Panc1 (cell line): ENCODE measurements around the gene PTPN2. TPM values are rescaled to one million over a fixed set of nuclear protein-coding genes. Genes with fewer than 3 reads are reported as not detected.

Source experiments
- ATAC-seq: fragments of 200-7000 bp; cut with Tn5 transposase; 2 replicates; pipeline ENCODE4 v1.9.1; 2020; ENCODE audit warnings: mild to moderate bottlenecking, moderate library complexity
- BruUV-seq: library from RNA; stranded (reverse); fragments of 400-500 nt; replicated peaks from 2 replicates; lab custom pipeline; 2021; lab: Mats Ljungman, UMichigan
- CTCF ChIA-PET: fragments of 300-600 bp; sonication (Branson Sonifier 250); formaldehyde crosslinking; loops from one replicate; lab custom pipeline; 2022; ENCODE audit warnings: antibody characterized with exemption; lab: Charles Lee
- POLR2A ChIA-PET: fragments of 300-600 bp; sonication (Branson Sonifier 250); formaldehyde crosslinking; loops from one replicate; lab custom pipeline; 2022; ENCODE audit warnings: antibody characterized with exemption; lab: Charles Lee
- DNase-seq: peaks from one replicate; pipeline ENCODE4 v3.0.0-alpha.2; 2010; ENCODE audit warnings: low read depth, low spot score
- H3K27ac ChIP-seq: 2 replicates; pipeline ENCODE4 v1.5.1; 2011; ENCODE audit warnings: mild to moderate bottlenecking, low read length, inconsistent platforms
- H3K27me3 ChIP-seq: fragments of 200-500 bp; sonication (Bioruptor generic); 2 replicates; pipeline ENCODE4 v1.6.0; 2014; ENCODE audit warnings: low read length, inconsistent platforms; ENCODE audit not compliant: control insufficient read depth, insufficient read depth
- H3K36me3 ChIP-seq: fragments of 200-500 bp; sonication (Bioruptor generic); 2 replicates; pipeline ENCODE4 v1.5.1; 2014; ENCODE audit warnings: inconsistent platforms, mild to moderate bottlenecking, low read length, moderate library complexity; ENCODE audit not compliant: control insufficient read depth, insufficient read depth
- H3K4me1 ChIP-seq: 2 replicates; pipeline ENCODE4 v1.5.1; 2011; ENCODE audit warnings: inconsistent platforms, mild to moderate bottlenecking, low read length, moderate library complexity; ENCODE audit not compliant: control insufficient read depth, insufficient read depth
- H3K4me3 ChIP-seq, 2 experiments: 2 replicates each; pipeline ENCODE4 v1.5.1; 2011 to 2012; ENCODE audit warnings: low read depth in 2 of 2, low read length in 2 of 2, mild to moderate bottlenecking in 2 of 2, inconsistent platforms in 1 of 2, moderate library complexity in 1 of 2
- H3K9me3 ChIP-seq: fragments of 200-500 bp; sonication (Bioruptor generic); 2 replicates; pipeline ENCODE4 v1.5.1; 2014; ENCODE audit warnings: low read depth, mild to moderate bottlenecking, inconsistent platforms, low read length, moderate library complexity; ENCODE audit not compliant: control insufficient read depth, insufficient read depth
- POLR2AphosphoS5 ChIP-seq: IDR thresholded peaks from 2 replicates; pipeline ENCODE4 v1.6.1; 2012; ENCODE audit warnings: mild to moderate bottlenecking, low read depth, low read length, moderate library complexity
- REST ChIP-seq, 2 experiments: IDR thresholded peaks; 2 replicates each; pipeline ENCODE4 v1.6.1; 2011 to 2012; ENCODE audit warnings: low read depth in 2 of 2, control low read depth in 1 of 2, low read length in 1 of 2, mild to moderate bottlenecking in 1 of 2, moderate library complexity in 1 of 2; ENCODE audit not compliant: insufficient read depth in 1 of 2
- SIN3A ChIP-seq: IDR thresholded peaks from 2 replicates; pipeline ENCODE4 v1.6.1; 2012; ENCODE audit warnings: low read depth, mild to moderate bottlenecking, low read length, moderate library complexity, borderline replicate concordance; ENCODE audit not compliant: insufficient read depth
- TCF7L2 ChIP-seq: IDR thresholded peaks from 2 replicates; pipeline ENCODE4 v1.6.1; 2011; ENCODE audit warnings: mild to moderate bottlenecking, low read depth, low read length, inconsistent platforms
- in situ Hi-C: cut with HindIII; loops from 2 replicates; pipeline ENCODE4 v1.10.0; 2016; ENCODE audit warnings: low sequenced_read_pairs, low pct_unique_long_range_greater_than_20kb
- intact Hi-C: fragments of 100-400 bp; cut with micrococcal nuclease; formaldehyde crosslinking; loops from one replicate; pipeline ENCODE4 v1.10.0; 2022; ENCODE audit not compliant: unreplicated experiment
- total RNA-seq: library from RNA; stranded (reverse); gene quantifications from one replicate; pipeline ENCODE4 v1.2.1, GENCODE V29; 2021; ENCODE audit not compliant: unreplicated experiment
- TF ChIP-seq, protein P1 (sequence below): fragments of 450-650 bp; IDR thresholded peaks from 2 replicates; pipeline ENCODE4 v1.5.1; 2017; ENCODE audit warnings: mild to moderate bottlenecking

Gene PTPN2
- total RNA-seq, 1 experiment from 2014 or later: 34.8 TPM

- Histone ChIP-seq H3K9me3 (no peaks in the 10 kb centered on the region), H3K27ac (no peak overlapping the region), H3K4me3 (no peak overlapping the region), H3K4me1 (no peaks in the 10 kb centered on the region), H3K27me3 (no peaks in the 10 kb centered on the region; the same call in 1 of the 2 replicates), H3K36me3 (no peaks in the 10 kb centered on the region)
- intact Hi-C loops: no loop called here
- ChIA-PET CTCF (no interaction called here), POLR2A (no interaction called here)
- in situ Hi-C loops: no loop called here
- BruUV-seq: no TSS peak
- ATAC-seq: no peak
- DNase-seq: no peak
- TF ChIP-seq SIN3A: no peak
- no peak for TF ChIP-seq TCF7L2
- TF ChIP-seq POLR2AphosphoS5: no peak
- no peak for TF ChIP-seq REST (IDR thresholded peaks at IDR 0.05; ENCODE audit: insufficient read depth in 1 of 2, low read depth in 2 of 2, low read length in 1 of 2)
- TF ChIP-seq, protein P1, sequence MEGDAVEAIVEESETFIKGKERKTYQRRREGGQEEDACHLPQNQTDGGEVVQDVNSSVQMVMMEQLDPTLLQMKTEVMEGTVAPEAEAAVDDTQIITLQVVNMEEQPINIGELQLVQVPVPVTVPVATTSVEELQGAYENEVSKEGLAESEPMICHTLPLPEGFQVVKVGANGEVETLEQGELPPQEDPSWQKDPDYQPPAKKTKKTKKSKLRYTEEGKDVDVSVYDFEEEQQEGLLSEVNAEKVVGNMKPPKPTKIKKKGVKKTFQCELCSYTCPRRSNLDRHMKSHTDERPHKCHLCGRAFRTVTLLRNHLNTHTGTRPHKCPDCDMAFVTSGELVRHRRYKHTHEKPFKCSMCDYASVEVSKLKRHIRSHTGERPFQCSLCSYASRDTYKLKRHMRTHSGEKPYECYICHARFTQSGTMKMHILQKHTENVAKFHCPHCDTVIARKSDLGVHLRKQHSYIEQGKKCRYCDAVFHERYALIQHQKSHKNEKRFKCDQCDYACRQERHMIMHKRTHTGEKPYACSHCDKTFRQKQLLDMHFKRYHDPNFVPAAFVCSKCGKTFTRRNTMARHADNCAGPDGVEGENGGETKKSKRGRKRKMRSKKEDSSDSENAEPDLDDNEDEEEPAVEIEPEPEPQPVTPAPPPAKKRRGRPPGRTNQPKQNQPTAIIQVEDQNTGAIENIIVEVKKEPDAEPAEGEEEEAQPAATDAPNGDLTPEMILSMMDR: no peak
These were observed 28.1 kb upstream of the PTPN2 start for GRCh38 chr18:12911929-12912703.

- intact Hi-C loops (no loop called here), in situ Hi-C loops (no loop called here)
- BruUV-seq: no TSS peak
- ATAC-seq: no peak
- Histone ChIP-seq H3K9me3 (no peaks in the 10 kb centered on the region), H3K27ac (no peak overlapping the region), H3K36me3 (no peaks in the 10 kb centered on the region), H3K4me3 (no peak overlapping the region), H3K27me3 (no peaks in the 10 kb centered on the region; the same call in 1 of the 2 replicates), H3K4me1 (no peaks in the 10 kb centered on the region)
- POLR2A ChIA-PET: no interaction called here
- CTCF ChIA-PET: no interaction called here
- DNase-seq: no peak
- TF ChIP-seq TCF7L2: no peak
- TF ChIP-seq SIN3A: no peak
- TF ChIP-seq, protein P1: no peak
- TF ChIP-seq REST (IDR thresholded peaks at IDR 0.05; ENCODE audit: insufficient read depth in 1 of 2, low read depth in 2 of 2, low read length in 1 of 2): no peak
- no peak for TF ChIP-seq POLR2AphosphoS5
These were observed 27.2 kb upstream of the PTPN2 start for GRCh38 chr18:12911025-12911928.
